ENCODE measurements around the gene RARB. TPM values are rescaled to one million over a fixed set of nuclear protein-coding genes. Genes with fewer than 3 reads are reported as not detected.

Gene RARB
- total and polyA plus RNA-seq, 9 donors, result 3.5 to 13.4 (median 7.9) TPM

DNA sequence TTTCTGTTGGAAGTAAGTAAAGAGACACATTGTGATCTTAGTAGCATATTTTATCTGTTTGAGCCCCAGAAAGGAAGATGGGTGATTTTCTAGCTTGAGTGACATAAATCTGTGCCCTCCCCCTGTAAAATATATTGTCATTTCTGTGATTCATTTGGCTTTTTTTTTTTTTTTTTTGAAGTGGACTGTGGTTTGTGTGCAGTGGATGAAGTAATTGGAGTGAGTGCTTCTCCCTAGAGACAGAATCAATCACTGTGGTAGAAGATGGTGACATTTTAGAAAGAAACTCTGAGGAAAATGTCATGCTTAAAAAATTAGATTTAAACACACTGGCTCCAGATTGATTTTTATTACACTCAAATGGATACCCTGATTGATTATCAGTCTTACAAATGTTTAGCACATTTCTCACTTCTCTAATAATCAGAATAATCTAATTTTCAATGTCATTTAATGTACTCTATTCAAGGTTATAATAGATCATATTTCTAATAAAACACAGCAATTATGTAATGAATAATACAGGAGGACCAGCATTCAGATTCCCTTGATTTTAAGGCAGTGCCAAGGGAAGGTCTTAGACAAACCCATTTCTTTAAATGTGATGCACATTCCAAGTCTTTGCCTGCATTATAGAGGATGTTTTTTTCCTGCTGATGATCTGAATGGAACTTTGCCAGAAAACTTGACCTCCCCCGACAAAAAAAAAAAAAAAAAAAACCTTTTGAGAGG is 120.0 kb downstream of the RARB start:
- intact Hi-C loops (cut with DNase I), result no loop called here
- Histone ChIP-seq H3K36me3 (no peaks in the 10 kb centered on the region), H3K4me1 (ENCODE audit: insufficient read depth) (no peaks in the 10 kb centered on the region), H3K27me3 (no peaks in the 10 kb centered on the region), H3K4me3 (no peak overlapping the region), H3K27ac (no peak overlapping the region), H3K9me3 (no peaks in the 10 kb centered on the region)
- 4 to 11% (median 5%) methylated on average over 1 of the region's 1 CpG for WGBS, 3 donors
- TF ChIP-seq POLR2A (IDR thresholded peaks at IDR 0.05) (no peak), EP300 (IDR thresholded peaks at IDR 0.05) (no peak)
- TF ChIP-seq, protein P1, sequence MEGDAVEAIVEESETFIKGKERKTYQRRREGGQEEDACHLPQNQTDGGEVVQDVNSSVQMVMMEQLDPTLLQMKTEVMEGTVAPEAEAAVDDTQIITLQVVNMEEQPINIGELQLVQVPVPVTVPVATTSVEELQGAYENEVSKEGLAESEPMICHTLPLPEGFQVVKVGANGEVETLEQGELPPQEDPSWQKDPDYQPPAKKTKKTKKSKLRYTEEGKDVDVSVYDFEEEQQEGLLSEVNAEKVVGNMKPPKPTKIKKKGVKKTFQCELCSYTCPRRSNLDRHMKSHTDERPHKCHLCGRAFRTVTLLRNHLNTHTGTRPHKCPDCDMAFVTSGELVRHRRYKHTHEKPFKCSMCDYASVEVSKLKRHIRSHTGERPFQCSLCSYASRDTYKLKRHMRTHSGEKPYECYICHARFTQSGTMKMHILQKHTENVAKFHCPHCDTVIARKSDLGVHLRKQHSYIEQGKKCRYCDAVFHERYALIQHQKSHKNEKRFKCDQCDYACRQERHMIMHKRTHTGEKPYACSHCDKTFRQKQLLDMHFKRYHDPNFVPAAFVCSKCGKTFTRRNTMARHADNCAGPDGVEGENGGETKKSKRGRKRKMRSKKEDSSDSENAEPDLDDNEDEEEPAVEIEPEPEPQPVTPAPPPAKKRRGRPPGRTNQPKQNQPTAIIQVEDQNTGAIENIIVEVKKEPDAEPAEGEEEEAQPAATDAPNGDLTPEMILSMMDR (IDR thresholded peaks at IDR 0.05), result no peak
- DNase-seq, result no peak

DNA sequence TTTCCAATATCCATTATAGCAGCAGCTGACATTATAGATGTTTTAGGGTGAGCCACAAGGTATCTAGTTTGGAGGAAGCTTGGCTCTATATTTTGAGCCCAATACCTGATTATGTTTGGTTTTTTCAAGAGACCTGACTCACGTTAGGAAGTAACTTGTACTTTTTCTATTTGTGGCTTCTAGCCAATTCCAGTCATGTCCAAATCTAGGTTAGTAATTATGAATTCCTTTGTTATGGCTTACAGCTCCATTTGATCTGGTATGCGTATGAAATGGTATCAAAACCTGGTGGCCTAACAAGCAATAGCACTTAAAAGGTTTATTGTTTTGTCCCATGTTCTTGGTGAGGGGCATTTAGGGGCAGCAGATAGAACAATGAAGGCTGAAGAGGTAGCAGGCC is 120.8 kb downstream of the RARB start:
- DNase-seq, result no peak
- no peak overlapping the region for H3K4me3 ChIP-seq
- intact Hi-C loops (cut with DNase I), result no loop called here
- no peaks in the 10 kb centered on the region for H3K27me3 ChIP-seq
- no peak overlapping the region for H3K27ac ChIP-seq
- H3K9me3 ChIP-seq, result no peaks in the 10 kb centered on the region
- WGBS, 3 donors, result 58 to 67% (median 61%) methylated on average over 2 of the region's 2 CpGs
- no peak for TF ChIP-seq EP300 (IDR thresholded peaks at IDR 0.05)
- TF ChIP-seq POLR2A (IDR thresholded peaks at IDR 0.05), result no peak
- TF ChIP-seq, protein P1 (IDR thresholded peaks at IDR 0.05), result no peak
- H3K4me1 ChIP-seq (ENCODE audit: insufficient read depth), result no peaks in the 10 kb centered on the region
- no peaks in the 10 kb centered on the region for H3K36me3 ChIP-seq

DNA sequence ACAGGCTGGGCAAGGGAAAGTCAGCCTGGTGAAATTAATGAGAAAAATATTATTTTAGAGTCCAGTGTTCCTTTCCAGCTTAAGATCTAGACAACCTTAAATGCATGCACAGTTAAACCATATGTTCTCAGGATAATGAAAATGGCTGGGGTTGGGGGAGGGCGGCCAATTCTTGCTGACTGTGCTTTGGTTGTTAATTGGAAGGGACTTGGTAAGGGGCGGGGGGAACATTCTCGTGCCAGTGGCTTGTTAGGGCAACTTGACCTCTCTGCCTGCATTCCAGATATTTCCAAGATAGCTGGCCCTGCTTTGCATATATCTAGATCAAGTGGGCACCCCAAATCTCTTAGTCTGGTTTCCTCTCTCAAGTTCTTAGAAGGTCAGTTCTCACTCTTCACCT is 124.2 kb downstream of the RARB start:
- TF ChIP-seq POLR2A (IDR thresholded peaks at IDR 0.05) (no peak), EP300 (IDR thresholded peaks at IDR 0.05) (no peak)
- TF ChIP-seq, protein P1 (IDR thresholded peaks at IDR 0.05), result no peak
- DNase-seq, result no peak
- intact Hi-C loops (cut with DNase I), result loop anchor here in 1 of 4 donors (10.0 kb wide), 1 partner anchor 127 kb away; the partner anchor contains the start of gene RARB
- no peaks in the 10 kb centered on the region for H3K27me3 ChIP-seq
- no peak overlapping the region for H3K27ac ChIP-seq
- H3K4me1 ChIP-seq (ENCODE audit: insufficient read depth), result peaks cover 9% of the 10 kb centered on the region
- WGBS, 3 donors, result 86 to 89% (median 87%) methylated on average over 3 of the region's 3 CpGs
- H3K36me3 ChIP-seq, result no peaks in the 10 kb centered on the region
- H3K9me3 ChIP-seq, result no peaks in the 10 kb centered on the region
- H3K4me3 ChIP-seq, result no peak overlapping the region

DNA sequence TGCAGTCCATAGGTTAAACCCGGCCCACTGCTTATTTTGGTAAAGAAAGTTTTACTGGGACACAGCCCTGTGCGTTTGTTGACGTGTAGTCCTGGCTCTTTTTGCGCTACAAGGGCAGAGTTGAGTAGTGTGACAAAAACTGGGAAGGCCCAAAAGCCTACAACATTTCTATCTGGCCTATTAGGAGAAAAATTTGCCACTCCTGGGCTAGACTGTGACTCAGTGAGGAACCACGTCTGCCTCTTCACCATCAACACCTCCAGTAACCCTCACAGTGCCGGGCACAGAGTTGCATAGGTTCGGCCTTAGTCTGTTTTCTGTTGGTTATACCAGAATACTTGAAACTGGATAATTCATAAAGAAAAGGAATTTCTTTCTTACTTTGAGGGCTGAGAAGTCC is 126.3 kb downstream of the RARB start:
- DNase-seq, result no peak
- WGBS, 3 donors, result 80 to 85% (median 82%) methylated on average over 7 of the region's 7 CpGs
- intact Hi-C loops (cut with DNase I), result loop anchor here in 1 of 4 donors (10.0 kb wide), 1 partner anchor 130 kb away; the partner anchor contains the start of gene RARB
- Histone ChIP-seq H3K9me3 (no peaks in the 10 kb centered on the region), H3K27ac (no peak overlapping the region), H3K27me3 (no peaks in the 10 kb centered on the region), H3K36me3 (no peaks in the 10 kb centered on the region), H3K4me1 (ENCODE audit: insufficient read depth) (peaks cover 18% of the 10 kb centered on the region), H3K4me3 (no peak overlapping the region)
- TF ChIP-seq, protein P1 (IDR thresholded peaks at IDR 0.05), result no peak
- TF ChIP-seq POLR2A (IDR thresholded peaks at IDR 0.05), result no peak
- no peak for TF ChIP-seq EP300 (IDR thresholded peaks at IDR 0.05)
